ENCODE data around the gene UCK1.
A peak's percentile ranks its signal among the peaks of the same experiment; 100 is the strongest.

Gene UCK1

DNA sequence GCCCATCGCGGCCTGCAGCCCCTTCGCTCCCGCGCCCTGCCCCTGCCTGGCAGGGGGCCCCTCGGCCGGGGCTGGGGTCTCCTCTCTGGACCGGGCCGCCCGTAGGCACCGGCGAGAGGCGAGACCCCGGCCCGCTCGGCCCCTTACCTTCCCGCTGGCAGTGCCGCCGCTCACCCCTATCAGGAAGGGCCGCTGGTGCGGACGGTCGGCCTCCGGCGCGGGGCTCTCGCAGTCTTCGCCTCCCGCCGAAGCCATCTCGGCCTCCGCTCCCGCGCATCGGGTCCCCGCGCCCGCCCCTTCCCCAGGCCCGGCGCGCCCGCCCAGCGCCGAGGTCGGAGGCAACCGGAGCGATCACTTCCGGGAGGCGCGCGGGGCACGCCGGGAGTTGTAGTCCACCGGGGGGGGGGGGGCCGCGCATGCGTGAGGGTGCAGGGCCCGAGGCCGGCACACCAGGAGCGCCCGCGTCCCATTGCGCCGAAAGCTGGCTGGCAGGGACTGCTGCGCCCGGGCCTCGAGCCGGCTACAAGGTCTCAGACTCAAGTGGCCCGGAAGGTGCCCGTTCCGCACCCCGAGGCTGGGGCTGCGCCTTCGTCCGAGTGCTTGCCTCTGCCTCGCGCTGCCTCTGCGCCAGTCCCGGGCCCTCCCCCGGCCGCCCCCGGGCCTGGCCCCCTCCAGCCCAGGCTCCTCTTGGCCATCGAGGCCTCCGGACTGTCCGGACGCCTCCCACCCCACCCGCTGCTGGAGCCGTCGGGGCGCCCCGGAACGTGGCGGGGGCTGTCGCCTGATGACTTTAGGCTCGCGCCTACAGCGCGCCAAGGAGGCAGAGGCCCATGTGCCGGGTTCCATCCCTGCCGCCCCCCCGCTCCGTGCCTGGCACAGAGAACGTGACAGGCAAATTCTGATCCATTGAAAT, at the start of gene UCK1:
UCK1 (minus strand) TSS at position 344 of the 913 bp plus-strand sequence; CDS start at position 255, 89 bp downstream.
- DNase-seq, result peak; percentile 51

DNA sequence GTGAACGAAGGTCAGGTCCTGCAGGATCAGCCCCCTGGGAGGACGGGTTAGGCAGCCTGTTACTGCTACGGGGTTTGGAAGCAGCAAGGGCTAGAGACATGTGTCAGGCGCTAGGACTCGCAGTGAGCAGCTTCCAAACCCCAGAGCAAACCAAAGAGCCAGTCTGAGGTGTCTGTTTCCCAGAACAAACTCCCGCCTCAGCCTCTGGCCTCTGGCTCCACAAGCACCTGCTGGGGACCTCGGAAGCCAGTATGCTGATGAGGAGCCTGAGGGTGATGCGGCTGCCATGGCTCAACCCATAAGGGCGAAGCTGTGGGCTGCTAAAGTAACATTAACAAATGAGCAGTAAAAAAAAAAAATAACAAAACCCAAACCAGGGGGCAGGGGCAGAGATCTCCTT, 49.3 kb upstream of the UCK1 start:
- no peak for DNase-seq

GRCh38 chr9:131579789-131580211, 48.7 kb upstream of the UCK1 start:
- no peak for DNase-seq

GRCh38 chr9:131578731-131579504, 47.9 kb upstream of the UCK1 start:
- no peak for DNase-seq

DNA sequence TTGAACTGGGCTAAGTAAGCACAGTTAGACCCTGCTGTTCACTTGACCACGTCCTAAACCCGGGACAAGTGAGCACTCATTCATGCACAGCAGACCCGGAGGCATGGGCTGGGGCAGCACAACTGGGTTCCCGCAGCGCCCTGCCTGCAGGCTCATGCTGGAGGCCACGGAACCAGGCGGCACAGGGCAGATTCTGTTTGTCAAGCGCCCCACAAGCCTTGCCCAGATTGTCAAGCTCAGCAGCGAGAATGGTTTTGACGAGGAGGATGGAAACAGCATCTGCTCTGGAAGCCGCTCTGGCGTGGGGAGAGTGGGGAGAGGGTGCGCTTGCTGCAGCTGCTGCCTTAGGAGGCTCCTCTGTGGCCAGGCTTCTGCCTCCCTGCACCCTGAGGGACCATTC, 47.0 kb upstream of the UCK1 start:
- DNase-seq, result no peak

GRCh38 chr9:131577005-131578000, 46.2 kb upstream of the UCK1 start:
- no peak for DNase-seq

- no peak for DNase-seq
Measured at GRCh38 chr9:131575946-131576853, 45.1 kb upstream of the UCK1 start.

DNA sequence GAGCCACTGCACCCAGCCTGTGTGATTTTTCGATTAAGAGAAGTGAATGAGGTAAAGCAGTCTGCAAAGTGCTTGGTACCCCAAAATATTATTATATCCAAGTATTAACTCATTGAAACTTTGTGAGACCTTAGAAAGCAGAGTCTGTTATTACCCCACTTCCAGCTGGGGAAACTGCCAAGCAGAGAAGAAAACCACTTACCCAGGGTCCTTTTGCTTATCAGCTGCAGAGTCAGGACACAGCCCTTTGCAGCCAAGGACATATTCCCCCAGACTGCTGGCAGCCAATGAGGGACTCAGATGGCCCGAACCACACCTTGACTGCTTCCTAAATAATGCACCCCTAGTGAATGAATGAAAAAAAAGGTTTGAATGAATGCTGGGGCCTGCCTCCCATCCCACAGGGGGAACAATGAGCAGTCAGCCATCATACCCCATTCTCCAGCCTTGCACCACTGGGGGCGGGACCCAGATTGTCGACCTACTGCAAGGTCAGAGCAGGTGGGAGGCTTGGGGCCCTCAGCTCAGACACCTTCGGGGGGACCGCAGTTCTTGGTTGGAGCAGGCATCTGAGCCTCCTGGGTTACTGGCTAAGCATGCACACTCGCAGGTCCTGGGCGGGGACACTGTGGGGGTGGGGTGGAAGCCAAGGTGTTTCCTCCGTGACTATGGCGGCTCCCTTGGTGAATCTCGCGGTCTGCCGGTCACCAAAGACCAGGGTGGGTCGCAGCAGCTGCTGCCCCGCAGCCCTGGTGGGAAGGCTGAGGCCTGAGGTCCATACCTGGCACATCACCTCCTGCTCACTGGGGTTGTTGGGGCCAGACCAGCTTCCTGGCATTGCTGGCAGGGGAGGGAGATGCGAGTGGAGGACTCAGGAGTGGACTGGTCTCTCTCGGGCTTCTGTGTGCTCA, 43.9 kb upstream of the UCK1 start:
- no peak for DNase-seq

GRCh38 chr9:131567910-131568309, 36.8 kb upstream of the UCK1 start:
- no peak for DNase-seq

- DNase-seq, result no peak
Measured at GRCh38 chr9:131566158-131566557, 35.1 kb upstream of the UCK1 start.

DNA sequence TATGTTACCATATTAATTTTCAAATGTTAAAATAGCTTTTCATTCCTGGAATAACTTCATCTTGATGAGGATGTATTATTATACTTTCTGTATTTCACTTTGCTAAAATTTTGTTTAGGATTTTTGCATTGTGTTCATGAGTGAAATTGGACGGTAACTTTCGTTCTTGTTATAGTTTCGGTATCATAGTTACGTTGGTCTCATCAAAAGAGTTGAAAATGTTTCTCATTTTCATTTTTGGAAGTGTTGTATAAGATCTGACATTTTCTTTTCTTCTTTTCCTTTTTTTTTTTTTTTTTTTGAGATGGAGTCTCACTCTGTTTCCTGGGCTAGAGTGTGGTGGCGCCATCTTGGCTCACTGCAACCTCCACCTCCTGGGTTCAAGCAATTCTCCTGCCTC, 34.3 kb upstream of the UCK1 start:
- DNase-seq, result no peak

DNA sequence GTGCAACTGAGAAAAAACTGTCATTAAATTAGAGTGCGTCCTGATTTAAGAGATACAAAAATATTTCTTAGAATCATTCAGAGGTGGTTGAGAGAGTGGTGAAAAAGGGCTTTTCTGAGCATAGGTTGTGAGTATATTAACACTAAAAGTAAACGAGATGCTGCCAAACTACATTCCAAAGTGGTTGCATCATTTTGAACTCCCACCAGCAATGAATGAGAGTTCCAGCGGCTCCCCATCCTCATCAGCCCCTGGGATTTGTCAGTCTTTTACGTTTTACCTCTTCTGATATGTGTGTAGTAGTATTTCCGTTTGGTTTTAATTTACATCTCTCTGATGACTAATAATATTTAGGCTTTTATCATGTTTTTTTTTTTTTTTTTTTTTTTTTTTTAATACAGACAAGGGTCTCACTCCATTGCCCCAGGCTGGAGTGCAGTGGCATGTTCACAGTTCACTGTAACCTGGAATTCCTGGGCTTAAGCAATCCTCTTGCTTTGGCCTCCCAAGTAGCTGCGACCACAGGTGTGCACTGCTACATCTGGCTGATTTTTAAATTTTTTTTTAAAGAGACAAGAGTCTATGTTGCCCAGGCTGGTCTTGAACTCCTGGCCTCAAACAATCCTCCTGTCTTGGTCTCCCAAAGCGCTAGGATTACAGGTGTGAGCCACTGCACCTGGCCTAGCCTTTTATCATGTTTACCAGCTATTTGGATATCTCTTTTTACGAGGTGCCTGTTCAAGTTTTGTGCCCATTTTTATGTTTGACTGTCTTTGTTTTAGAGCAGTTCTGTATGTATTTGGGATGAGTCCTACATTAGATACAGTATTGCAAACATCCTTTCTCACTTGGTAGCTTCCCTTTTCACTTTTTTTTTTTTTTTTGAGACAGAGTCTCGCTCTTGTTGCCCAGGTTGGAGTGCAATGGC, 31.2 kb upstream of the UCK1 start:
- peak; percentile 47 for DNase-seq

- no peak for DNase-seq
Measured at GRCh38 chr9:131559421-131560000, 28.4 kb upstream of the UCK1 start.

DNA sequence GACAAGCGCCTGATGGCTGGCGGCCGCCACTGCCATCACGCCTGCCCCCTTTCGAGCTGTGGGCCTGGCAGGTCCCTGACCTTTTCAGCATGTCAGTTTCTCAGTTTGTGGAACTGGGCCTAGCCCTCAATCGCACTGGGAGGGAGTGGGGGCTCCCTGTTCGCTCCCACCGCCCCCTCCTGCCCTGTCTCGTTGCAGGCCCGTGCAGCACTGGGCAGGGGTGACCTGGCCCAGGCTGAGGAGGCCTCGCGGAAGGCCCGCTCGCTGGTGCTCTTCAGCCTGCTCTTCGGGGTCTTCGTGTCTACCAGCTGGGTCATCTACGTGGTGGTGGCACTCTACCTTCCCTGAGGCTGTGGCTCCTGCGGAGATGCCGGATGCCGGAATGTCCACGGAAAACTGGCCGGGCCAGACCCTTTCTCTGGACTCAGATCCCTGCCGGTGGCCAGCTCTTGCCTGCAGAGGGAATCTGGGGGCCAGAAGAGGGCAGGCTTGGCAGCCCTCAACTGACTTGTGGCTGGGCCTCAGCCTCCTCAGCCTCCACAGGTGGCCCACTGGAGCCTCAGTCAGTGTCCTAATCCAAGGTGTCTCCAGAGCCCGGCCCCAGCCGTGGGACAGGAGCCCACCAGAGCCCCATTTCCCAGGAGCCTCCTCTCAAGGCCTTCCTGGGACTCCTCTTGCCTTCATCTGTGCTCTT, 26.9 kb upstream of the UCK1 start:
- no peak for DNase-seq

GRCh38 chr9:131555841-131556673, 25.0 kb upstream of the UCK1 start:
- no peak for DNase-seq

DNA sequence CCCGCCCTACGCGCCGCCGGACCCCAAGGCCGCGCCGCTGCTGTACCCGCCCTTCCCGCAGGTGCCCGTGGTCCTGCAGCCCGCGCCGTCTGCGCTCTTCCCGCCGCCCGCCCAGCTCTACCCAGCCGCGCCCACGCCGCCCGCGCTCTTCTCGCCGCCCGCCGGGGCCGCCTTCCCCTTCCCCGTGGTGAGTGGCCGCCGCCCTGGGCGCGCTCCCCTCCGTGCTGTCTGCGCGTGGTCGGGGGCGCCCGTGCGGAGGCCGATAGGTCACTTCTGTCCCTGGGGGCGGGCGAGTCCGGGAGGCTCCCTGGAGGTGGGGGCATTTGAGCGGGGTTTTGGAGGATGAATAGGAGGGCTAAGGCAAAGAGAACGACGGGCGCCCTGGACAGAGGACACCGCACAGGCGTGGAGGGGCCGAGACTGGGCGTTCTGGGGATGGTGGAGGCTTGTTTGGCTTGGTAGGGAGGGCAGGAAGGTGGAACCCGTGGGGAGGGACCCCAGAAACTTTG, 23.8 kb upstream of the UCK1 start:
- no peak for DNase-seq

Measured in kidney glomerular epithelial cell (primary cell).